Measurements from ENCODE around the gene AKAP5.
"Not testable (repeated sequence)": the region's sequence is repeated elsewhere in the genome, so short reads cannot be mapped to it uniquely, and the experiment has no call there.

Gene AKAP5

GRCh38 chr14:64504310-64504896, 39.1 kb downstream of the AKAP5 start, which contains the start of gene ZBTB1:
ZBTB1 (plus strand) TSS chr14:64504770; CDS start chr14:64521505, 16,735 bp downstream.
- DNase-seq = peak; percentile 91

DNA sequence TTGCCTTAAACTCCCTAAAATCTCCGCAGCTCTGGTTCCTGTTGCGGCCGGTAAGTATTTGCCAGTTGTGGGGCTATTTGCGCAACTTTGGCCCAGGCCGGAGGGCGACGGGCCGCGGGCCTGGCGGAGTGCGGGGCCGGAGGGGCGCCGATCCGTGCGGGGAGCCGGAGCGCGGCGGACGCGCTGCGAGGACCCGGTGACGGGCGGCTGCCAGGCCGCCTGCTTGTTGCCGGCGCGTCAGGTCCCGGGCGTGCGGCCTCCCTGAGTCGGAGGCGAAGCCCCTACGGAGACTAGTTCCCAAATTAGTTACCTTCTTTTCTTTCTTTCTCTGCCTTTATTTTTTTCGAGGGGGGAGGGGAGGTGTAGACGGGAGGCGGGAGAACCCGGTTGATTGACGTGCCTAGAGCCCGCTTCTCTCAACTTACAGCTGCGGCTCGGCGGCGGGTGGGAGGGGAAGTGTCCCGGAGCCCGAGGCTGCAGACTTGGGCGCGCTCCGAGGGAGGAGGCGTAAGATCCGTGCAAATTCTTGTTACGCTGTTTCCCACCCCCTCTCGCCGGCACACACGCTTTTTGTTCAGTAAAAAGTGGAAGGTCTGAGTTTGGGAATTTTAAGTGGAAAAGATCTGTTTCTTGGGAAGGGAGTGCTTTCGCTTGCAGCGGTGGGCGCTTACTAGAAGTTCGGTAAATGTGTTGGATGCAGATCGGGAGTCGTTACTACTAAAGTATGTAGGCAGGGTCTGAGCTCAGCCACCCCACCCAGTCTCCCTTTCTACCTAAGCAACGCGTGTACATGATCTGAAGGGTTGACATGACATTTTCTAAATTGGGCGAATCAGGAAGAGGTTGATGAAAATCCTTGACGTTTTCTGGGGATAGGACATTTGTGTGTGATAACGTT, 39.8 kb downstream of the AKAP5 start:
- peak; percentile 82 for DNase-seq

DNA sequence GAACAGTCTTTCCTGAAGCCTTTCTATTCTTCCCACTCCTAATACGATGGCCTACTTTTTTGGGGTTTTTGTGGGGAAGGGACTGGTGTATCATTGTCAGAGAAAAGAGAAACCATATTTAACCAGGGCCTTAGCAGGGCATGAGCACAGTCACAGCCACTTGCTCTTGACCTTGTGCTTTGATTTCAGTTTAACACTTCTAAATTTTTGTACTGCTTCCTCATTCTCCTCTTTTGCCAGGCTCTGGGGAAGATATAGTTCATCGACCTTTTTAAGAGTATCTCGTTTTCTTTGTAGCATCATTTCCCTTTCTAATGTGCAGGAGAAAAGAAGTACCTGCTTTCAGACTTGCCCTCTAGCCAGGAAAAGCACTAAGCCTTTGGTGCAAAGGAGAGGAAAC, 41.4 kb downstream of the AKAP5 start:
- no peak for DNase-seq

GRCh38 chr14:64507376-64508156, 42.3 kb downstream of the AKAP5 start:
- DNase-seq = peak; percentile 10

DNA sequence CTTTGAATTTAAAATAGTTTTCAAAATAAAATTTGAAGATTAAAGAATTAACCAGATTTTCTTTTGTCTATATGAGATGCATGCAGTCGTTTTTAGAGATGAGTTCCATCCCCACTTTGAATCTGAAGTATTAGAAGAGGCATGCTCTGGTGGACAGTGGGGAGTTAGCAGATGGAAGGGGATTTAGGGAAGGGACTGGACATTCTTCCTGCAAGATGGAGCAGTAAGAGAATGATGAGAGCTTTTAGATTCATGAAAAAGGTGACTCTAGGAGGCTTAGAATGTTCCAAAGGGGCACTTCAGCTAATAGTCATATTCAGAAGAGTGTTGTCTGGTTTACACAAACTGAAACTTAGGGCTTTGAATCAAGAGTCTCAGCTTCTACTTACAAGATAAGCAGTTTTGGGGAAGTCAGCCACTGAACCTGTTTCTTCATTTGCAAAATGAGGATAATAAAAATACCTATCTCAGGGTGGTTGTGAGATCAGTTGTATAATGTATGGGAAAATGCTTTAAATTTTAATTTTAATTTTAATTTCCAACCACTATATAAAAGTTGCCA, 43.0 kb downstream of the AKAP5 start:
- DNase-seq = no peak

- DNase-seq = no peak
Observed at GRCh38 chr14:64509036-64509435, 43.7 kb downstream of the AKAP5 start.

GRCh38 chr14:64510825-64511671, 45.7 kb downstream of the AKAP5 start:
- DNase-seq = peak; percentile 34

- no peak for DNase-seq
Observed at GRCh38 chr14:64513271-64513670, 48.0 kb downstream of the AKAP5 start.

DNA sequence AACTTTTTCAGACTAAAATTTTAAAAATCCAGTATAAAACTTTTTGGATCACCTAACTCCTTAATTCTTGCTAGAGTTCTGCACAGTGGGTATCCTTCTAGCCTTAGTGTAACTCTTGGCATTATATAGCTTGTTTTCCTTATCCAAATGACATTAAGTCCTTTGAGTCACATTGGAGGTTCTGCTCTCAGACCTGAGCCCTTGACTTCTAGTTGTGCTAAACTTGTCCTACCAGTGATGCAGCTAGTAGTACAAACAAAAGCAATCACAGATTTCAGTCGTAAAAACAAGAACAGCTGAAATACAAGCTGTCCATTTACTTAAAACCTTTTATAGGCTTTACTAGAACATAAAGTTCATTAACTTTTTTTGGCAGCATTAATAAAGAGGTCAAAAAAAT, 49.8 kb downstream of the AKAP5 start:
- DNase-seq = no peak

DNA sequence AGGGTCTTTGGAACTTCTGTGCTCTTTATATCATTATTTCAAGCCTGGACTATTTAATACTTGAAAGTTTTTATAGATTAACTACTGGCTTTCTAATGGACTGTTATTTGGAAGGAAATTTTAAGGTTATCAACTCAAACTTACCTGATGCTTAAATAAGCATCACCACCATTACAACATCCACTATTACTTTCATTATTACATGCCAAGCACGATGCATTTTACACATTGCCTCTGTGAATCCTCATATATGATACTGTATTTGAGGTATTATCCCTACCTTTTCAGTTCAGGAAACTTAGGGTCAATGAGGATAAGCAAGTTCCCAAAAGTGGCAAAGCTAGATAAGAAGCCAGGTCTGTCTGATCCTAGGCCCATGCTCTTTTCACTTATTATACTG, 51.7 kb downstream of the AKAP5 start:
- no peak for DNase-seq

DNA sequence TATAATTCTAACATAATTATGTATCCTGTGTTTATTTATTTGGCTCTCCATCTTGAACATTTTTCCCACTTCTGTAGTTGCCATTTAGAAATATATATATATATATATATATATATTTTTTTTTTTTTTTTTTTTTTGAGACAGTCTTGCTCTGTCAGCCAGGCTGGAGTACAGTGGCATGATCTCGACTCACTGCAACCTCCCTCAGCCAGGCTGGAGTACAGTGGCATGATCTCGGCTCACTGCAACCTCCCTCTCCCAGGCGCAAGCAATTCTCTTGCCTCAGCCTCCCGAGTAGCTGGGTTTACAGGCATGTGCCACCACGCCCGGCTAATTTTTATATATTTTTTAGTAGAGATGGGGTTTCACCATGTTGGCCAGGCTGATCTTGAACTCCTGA, 52.4 kb downstream of the AKAP5 start:
- DNase-seq = not testable (repeated sequence)

DNA sequence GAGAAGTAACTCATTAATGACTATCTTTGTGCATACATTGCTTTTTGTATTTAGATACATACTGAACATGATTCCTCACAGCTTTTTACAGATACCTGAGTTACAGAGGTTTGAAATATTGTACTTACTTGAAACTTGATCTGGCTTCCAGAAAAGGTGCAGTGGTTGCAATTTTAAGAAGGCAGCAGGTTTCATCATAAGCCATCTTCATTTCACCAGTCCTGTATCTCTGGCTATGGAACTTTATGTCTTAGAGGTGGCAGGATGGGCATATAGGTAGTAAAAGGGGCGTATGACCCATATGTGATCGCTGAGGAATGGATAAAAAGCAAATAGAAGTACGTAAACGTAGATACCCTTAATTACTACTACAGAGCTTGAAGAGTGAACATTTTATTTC, 52.9 kb downstream of the AKAP5 start:
- no peak for DNase-seq

GRCh38 chr14:64520699-64521098, 55.4 kb downstream of the AKAP5 start:
- DNase-seq = no peak

- no peak for DNase-seq
Observed at GRCh38 chr14:64522591-64523355, 57.5 kb downstream of the AKAP5 start.

All from NK-92 treated with Interleukin-12 subunit alpha and Interleukin-12 subunit beta, amount 100 ng/mL, for 24 hours (cell line).